A549 (cell line): ENCODE results near the gene GABARAP.

Experiments used
- CEBPB ChIP-seq, 2 experiments: fragments of >200 bp in 1 of 2; sonication (Bioruptor Twin) in 1 of 2; formaldehyde crosslinking in 1 of 2; IDR thresholded peaks; 2 replicates each; pipeline ENCODE4 v1.6.1; 2012 to 2016
- JUN ChIP-seq, 2 experiments: fragments of >200 bp; sonication (Bioruptor Twin); formaldehyde crosslinking; IDR thresholded peaks; 2 replicates in 1 of 2; 3 replicates in 1 of 2; pipeline ENCODE4 v1.6.1; 2016 to 2017
- KDM1A ChIP-seq: fragments of 200-600 bp; sonication (generic); IDR thresholded peaks from 2 replicates; pipeline ENCODE4 v1.6.1; 2016; ENCODE audit warnings: low read depth, mild to moderate bottlenecking
- POLR2A ChIP-seq: IDR thresholded peaks from 2 replicates; pipeline ENCODE4 v1.6.1; 2012; ENCODE audit warnings: mild to moderate bottlenecking, low read length
- POLR2AphosphoS2 ChIP-seq: conservative IDR thresholded peaks from 2 replicates; pipeline ENCODE4 v1.6.1; 2012; ENCODE audit warnings: low read length, improper control_type of control experiment, inconsistent platforms
- RCOR1 ChIP-seq: fragments of 150-350 bp; IDR thresholded peaks from 2 replicates; pipeline ENCODE4 v1.6.1; 2014; ENCODE audit warnings: antibody characterized with exemption, low read length, low read depth
- RFX5 ChIP-seq: fragments of 450-650 bp; IDR thresholded peaks from 2 replicates; pipeline ENCODE4 v1.7.1; 2014; ENCODE audit warnings: antibody characterized with exemption, mild to moderate bottlenecking, moderate library complexity
- ZSCAN20 ChIP-seq: fragments of 250-450 bp; sonication (Bioruptor Pico); IDR thresholded peaks from 2 replicates; pipeline ENCODE4 v1.8.0; 2022; ENCODE audit warnings: mild to moderate bottlenecking, moderate library complexity
- TF ChIP-seq, protein P1 (sequence below): fragments of >200 bp; sonication (Bioruptor Twin); formaldehyde crosslinking; IDR thresholded peaks from 3 replicates; pipeline ENCODE4 v1.5.1; 2016
- TF ChIP-seq, protein P2 (sequence below): fragments of 150-350 bp; IDR thresholded peaks from 2 replicates; pipeline ENCODE4 v1.6.1; 2014; ENCODE audit warnings: low read depth, mild to moderate bottlenecking, low read length

DNA sequence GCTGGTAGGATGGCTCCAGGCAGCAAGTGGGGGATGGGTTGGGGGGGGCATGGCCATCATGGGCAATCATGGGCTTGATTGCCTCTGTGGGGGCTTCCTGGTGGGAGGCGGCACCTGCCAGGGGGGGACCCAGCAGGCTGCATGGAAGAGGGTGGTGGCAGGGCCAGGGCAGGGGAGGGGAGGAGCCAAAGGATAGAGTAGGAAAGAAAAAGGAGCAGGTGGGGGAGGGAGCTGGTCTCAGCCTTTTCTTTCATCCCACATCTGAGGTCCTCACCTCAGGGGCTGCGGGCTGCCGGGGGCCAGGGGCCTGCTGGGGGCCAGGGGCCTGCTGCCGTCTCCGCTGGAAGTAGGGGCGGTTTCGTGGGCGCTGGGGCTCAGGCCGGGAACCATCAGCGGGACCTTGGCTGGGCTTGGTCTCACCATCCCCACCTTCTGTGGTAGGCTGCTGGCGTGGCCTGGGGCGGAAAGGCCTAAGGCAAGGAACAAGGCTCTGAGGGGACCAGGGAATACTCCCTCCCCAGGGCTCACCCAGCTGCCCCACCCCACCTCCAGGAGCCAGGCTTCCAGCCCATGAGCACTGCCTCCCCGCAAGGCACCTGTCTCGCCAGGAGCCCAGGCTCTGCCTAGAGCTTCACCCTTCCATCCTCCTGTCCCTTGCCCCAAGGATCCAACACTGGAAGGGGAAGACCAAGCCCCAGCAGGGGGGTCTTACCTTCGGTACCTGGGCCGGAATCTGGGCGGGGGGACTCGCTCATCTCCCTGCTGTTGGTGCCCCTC, 47.2 kb upstream of the GABARAP start:
- TF ChIP-seq RCOR1, result no peak
- no peak for TF ChIP-seq POLR2A
- TF ChIP-seq, protein P1, sequence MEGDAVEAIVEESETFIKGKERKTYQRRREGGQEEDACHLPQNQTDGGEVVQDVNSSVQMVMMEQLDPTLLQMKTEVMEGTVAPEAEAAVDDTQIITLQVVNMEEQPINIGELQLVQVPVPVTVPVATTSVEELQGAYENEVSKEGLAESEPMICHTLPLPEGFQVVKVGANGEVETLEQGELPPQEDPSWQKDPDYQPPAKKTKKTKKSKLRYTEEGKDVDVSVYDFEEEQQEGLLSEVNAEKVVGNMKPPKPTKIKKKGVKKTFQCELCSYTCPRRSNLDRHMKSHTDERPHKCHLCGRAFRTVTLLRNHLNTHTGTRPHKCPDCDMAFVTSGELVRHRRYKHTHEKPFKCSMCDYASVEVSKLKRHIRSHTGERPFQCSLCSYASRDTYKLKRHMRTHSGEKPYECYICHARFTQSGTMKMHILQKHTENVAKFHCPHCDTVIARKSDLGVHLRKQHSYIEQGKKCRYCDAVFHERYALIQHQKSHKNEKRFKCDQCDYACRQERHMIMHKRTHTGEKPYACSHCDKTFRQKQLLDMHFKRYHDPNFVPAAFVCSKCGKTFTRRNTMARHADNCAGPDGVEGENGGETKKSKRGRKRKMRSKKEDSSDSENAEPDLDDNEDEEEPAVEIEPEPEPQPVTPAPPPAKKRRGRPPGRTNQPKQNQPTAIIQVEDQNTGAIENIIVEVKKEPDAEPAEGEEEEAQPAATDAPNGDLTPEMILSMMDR, result no peak
- no peak for TF ChIP-seq ZSCAN20
- TF ChIP-seq POLR2AphosphoS2, result no peak
- no peak for TF ChIP-seq CEBPB (IDR thresholded peaks at IDR 0.05)
- TF ChIP-seq KDM1A, result no peak
- no peak for TF ChIP-seq RFX5
- TF ChIP-seq JUN (IDR thresholded peaks at IDR 0.05), result no peak
- TF ChIP-seq, protein P2, sequence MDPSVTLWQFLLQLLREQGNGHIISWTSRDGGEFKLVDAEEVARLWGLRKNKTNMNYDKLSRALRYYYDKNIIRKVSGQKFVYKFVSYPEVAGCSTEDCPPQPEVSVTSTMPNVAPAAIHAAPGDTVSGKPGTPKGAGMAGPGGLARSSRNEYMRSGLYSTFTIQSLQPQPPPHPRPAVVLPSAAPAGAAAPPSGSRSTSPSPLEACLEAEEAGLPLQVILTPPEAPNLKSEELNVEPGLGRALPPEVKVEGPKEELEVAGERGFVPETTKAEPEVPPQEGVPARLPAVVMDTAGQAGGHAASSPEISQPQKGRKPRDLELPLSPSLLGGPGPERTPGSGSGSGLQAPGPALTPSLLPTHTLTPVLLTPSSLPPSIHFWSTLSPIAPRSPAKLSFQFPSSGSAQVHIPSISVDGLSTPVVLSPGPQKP, result no peak
